NK-92 (cell line): ENCODE measurements around the gene PTN.

ENCODE experiments used
- DNase-seq: peaks from one replicate; lab custom pipeline; 2025; ENCODE audit not compliant: unreplicated experiment; lab: John Stamatoyannopoulos, UW

PTN gene

GRCh38 chr7:137324796-137325696 lies 18.5 kb downstream of the PTN start:
- DNase-seq = no peak

GRCh38 chr7:137316648-137317353 lies 26.7 kb downstream of the PTN start:
- DNase-seq = no peak

DNA sequence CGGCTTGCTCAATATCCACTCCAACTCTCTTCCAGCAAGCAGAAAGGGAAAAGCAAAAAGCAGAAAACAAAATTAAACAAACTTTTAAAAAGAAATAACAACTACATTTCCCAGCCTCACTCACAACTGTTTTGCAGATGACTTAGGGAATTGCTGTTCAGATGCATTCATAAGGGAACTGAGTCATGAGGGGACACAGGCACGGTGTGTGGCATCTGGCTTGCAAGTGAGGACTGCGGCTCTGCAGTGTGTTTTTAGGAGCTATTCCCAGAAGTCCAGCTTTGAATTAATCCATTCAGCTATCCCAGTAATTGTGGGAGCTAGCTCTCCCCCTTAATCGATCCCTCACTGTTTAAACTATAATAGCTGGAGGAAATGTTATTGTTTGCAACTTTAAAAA lies 30.3 kb downstream of the PTN start:
- DNase-seq = no peak

DNA sequence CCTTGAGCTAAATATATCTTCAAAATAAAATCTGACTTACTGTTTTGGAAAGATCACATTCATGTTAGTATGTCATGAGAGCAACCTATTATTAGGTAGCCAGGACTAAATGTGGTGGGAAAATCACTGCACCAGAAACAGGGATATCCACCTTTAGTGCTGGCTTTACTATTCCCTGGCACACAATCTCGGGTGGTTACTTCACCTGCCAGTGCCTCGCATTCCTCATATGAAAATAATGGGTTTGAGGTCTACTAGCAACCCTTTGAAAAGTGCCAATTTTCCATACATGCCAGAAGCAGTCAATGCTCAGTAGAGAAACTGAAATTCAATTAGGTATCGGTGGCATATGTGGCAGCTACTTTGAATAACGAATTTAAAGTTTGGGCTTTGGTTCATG lies 36.8 kb downstream of the PTN start:
- DNase-seq = no peak

DNA sequence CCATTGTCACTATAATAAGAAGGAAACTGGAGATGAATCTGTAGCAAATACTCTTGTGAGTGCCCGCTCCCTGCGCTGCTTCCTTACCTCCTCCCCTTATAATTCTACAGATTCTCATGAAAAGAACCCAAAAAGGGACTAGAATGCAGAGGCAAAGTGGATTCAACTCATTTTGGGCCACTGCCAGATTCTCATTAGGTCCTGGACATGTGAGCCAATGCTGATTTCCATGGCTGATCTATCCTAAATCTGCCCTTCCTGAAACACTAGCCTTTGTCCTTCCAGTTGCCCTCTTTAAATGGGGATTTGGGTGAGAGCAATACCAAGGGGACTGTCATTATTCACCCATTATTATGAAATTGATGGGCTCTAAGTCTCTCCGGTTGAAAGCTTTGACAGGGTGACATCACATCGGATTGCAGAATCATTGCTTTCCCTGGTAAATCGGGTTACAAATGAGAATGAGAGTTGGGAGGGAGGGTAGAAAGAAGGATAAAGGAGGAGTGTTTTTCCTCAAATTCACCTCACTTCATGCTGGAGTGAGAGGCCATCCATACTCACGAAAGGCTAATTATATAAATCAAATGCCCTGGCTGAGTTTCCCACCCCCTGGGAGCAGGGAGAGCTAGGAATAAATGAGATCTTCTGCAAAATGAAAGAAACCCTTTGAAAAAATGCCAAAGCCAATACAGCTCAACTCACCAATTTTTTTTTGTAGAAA lies 37.5 kb downstream of the PTN start:
- DNase-seq = no peak

DNA sequence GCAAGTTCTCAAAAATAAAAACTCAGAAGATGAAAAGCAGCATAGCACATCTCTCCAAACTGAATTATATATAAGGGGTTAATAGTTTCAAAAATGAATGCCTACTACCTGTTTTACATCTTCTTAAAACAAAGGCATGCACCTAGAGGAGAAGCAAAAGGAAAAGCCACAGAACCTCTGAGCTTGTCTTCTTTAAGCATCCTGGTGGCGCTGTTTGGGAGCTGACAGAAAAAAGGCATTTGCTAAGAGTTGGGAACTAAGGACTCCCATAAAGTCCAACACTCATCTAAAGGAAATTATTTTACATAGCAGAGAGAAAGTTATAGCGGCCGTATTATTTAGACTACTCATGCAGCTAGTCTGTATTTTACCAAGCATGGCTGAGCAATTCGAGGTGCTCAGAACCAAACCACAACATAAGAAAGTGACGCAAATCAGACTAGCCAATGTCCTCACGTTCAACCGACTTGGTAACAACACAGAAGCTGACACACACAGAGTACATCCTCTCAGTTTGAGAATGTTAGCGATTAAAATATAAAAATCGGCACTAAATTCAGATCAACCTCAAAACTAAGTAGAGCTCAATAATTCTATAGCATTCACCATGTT lies 38.8 kb downstream of the PTN start:
- DNase-seq = no peak

DNA sequence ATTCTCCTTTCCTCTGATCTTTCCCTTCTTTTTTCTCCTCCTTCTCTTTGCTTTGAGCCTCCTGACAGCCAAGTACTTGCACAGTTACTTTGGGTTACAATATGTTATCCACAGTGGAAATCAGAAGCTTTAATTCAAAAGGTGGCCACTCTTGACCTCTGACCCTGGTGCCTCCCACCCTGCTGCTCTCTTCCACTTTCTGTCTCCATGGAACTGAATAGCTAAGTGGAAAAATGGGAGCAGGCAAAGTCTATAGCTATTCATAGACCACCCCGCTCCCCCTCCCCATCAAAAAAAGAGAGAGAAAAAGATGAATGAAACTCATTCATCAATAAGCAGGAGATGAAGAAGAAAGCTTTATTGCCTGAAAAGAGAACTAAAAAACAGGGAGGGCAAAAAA lies 39.4 kb downstream of the PTN start:
- DNase-seq = no peak

DNA sequence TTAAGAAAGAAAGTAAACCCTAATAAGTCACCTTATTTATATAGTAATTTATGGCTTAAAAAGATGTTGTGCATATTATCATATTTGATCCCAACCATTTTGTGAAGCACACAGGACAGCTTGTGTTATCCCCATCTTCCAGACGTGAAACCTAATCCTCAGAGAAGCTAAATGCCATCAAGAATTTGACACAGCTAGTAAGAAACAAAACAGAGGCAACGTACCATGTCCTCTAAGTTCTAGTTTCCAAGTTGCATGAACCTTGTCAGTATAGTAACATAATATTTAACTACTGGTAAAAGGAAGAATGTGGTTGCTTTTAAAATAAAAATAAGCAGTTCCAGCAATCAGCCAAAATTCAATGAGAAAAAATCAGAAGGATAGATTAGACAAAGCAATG lies 41.5 kb downstream of the PTN start:
- no peak for DNase-seq

DNA sequence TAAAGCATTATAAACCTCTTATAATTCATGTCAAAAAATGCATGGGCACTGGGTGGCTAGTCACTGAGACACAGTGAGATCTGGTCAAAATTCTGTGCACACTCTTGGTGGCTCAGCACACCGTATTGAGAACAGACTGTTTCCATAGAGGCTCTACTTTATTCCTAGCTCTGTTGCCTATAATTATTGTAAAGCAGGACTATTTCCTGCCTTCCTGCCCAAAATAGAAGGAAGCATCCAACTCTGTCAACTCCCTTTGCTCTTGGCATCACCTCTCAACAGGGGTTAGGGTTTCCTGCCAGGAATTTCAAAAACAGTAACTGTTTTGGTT lies 45.1 kb downstream of the PTN start:
- no peak for DNase-seq

DNA sequence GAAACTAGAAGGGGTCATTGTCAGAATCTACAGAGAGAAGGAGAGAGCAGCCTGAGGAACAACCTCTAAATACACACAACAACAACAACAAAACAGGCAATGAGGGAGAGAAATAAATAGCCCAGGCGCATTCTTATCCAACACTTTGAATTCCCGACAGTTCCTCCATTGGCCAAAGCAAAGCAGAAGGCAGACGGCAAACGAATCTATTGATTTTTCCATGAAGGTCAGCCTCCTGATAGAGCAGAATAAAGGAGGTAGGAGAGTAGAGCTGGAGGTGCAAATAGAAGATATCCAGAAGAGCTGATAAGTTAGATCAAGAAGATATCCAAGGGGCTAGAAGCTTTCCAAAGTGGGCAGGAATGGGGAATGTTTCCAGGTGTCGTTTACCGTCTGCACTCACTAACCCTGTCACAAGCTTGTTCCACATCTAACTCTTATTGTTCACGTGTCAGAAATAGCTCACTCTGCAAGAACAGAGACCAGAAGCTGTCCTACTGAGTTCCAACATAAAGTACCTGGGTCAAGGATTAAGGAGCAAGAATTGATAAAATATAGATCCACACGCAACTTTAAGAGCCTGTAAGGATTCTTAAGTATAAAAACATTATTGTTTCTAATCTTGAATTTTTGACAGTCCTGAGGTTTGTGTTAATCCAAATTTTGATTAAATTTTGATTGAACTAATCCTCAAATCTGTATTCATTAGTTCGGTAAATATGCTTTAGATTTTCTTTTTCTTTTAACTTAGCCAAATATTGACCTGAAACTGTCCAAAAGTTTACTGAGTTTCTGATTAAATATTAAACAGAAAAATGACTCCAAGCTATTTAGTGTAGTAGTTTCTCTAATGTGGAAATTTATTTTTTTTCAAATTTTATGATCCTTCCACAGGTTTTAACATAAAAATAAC lies 45.7 kb downstream of the PTN start:
- no peak for DNase-seq

- no peak for DNase-seq
Measured at GRCh38 chr7:137296576-137296975, 47.0 kb downstream of the PTN start.

DNA sequence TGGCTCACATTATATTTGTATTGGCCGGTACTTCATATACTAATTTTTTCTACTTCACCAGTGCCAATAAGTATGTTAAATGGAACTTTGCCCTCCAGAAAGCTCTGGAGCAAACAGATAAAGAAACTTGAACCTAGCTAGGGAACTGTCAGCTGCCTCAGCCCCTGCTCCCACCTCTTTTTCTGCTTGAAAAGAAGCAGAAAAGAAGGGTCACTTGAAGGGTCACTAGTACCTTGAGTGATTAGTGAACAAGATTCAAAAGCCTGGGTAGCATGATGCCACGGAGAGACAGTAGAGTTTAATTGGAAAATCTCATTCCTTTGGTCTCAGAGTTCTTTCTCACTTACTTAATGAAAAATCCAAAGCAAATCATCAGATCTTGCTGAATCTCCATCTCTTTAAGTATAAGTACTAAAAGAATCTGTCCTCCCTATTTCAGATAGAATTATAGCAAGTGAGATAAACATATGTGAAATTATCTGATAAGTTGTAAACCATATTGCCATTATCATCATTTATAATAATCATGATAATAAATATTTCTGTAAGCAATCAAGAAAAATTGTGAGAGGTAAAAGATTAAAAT lies 47.7 kb downstream of the PTN start:
- DNase-seq = no peak

DNA sequence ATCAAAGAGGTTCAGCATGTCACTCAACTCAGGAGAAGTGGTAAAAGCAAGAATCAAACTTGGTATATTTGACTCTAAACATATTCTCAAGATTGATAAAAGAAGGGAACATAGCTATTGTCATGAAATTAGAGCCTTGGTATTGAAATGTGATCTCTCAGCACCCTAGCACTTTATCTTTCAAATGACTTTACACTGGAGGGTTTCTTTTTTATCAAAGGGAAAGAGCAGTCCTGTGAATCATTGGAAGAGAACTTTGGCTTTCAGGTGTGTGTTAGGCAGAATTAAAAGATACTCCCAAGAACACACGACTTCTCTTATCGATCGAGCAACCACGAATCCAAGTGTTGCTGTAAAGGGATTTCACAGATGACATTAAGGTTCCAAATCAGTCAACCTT lies 54.4 kb downstream of the PTN start:
- no peak for DNase-seq

- no peak for DNase-seq
Measured at GRCh38 chr7:137287651-137288258, 55.8 kb downstream of the PTN start.

GRCh38 chr7:137283153-137283552 lies 60.4 kb downstream of the PTN start:
- no peak for DNase-seq

- DNase-seq = no peak
Measured at GRCh38 chr7:137282043-137282442, 61.5 kb downstream of the PTN start.

DNA sequence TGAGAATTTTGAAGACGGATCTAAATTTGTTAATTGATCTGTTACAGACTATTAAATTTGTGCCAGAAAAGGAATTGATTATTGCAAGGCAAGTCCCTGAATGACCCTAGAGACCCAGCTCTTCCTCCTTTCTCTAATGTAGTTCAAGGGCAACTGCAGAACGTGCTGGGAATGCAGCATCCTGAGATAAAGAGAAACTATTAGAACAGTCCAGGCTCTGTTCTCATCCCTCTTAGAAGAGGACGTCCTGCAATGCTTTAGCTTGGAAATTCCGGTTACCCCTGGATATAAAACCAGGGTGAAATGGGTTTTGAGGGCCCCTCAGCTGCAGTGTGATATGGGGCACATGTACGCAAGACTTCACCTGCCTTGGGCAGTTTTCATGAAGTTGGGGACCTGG lies 67.3 kb downstream of the PTN start:
- no peak for DNase-seq

GRCh38 chr7:137272249-137272648 lies 71.3 kb downstream of the PTN start:
- no peak for DNase-seq

- DNase-seq = no peak
Measured at GRCh38 chr7:137269240-137269639, 74.3 kb downstream of the PTN start.
